HG03469 (cell line): ENCODE data around the gene THSD8.

Experiments
- ATAC-seq: cut with Tn5 transposase; IDR thresholded peaks from one replicate; pipeline ENCODE4 v1.9.1; 2021; ENCODE audit warnings: mild to moderate bottlenecking, moderate library complexity, moderate number of reproducible peaks; ENCODE audit not compliant: unreplicated experiment

THSD8 gene

GRCh38 chr19:12801466-12802266, at the start of gene THSD8, which contains the start of gene PRDX2:
THSD8 (plus strand) TSS chr19:12802069; CDS start chr19:12802072, 3 bp downstream.
PRDX2 (minus strand) TSS chr19:12801800; CDS start chr19:12801261, 539 bp downstream.
- ATAC-seq: no peak

- no peak for ATAC-seq
Observed at GRCh38 chr19:12754465-12755196, 47.2 kb upstream of the THSD8 start.

- no peak for ATAC-seq
Observed at GRCh38 chr19:12756150-12756883, 45.6 kb upstream of the THSD8 start.

- no peak for ATAC-seq
Observed at GRCh38 chr19:12757544-12758274, 44.2 kb upstream of the THSD8 start.

- no peak for ATAC-seq
Observed at GRCh38 chr19:12759686-12760085, 42.2 kb upstream of the THSD8 start.

- no peak for ATAC-seq
Observed at GRCh38 chr19:12763100-12763499, 38.8 kb upstream of the THSD8 start.

GRCh38 chr19:12764698-12765097, 37.2 kb upstream of the THSD8 start:
- no peak for ATAC-seq

- no peak for ATAC-seq
Observed at GRCh38 chr19:12766051-12766521, 35.8 kb upstream of the THSD8 start.

GRCh38 chr19:12767150-12767549, 34.7 kb upstream of the THSD8 start:
- no peak for ATAC-seq

GRCh38 chr19:12767666-12768065, 34.2 kb upstream of the THSD8 start:
- no peak for ATAC-seq

- ATAC-seq: no peak
Observed at GRCh38 chr19:12769689-12770088, 32.2 kb upstream of the THSD8 start.

GRCh38 chr19:12770922-12771321, 30.9 kb upstream of the THSD8 start:
- no peak for ATAC-seq

GRCh38 chr19:12772323-12772722, 29.5 kb upstream of the THSD8 start:
- ATAC-seq: no peak

GRCh38 chr19:12773571-12773970, 28.3 kb upstream of the THSD8 start:
- ATAC-seq: no peak

- no peak for ATAC-seq
Observed at GRCh38 chr19:12774588-12775555, 27.0 kb upstream of the THSD8 start, which contains the start of gene HOOK2. HOOK2 (minus strand) TSS chr19:12775552; CDS start chr19:12775449, 103 bp downstream.

GRCh38 chr19:12777217-12778016, 24.5 kb upstream of the THSD8 start:
- no peak for ATAC-seq

- no peak for ATAC-seq
Observed at GRCh38 chr19:12778017-12778904, 23.6 kb upstream of the THSD8 start.

- ATAC-seq: no peak
Observed at GRCh38 chr19:12778905-12779161, 23.0 kb upstream of the THSD8 start.
